Measurements from ENCODE around the gene MYOD1.

DNA sequence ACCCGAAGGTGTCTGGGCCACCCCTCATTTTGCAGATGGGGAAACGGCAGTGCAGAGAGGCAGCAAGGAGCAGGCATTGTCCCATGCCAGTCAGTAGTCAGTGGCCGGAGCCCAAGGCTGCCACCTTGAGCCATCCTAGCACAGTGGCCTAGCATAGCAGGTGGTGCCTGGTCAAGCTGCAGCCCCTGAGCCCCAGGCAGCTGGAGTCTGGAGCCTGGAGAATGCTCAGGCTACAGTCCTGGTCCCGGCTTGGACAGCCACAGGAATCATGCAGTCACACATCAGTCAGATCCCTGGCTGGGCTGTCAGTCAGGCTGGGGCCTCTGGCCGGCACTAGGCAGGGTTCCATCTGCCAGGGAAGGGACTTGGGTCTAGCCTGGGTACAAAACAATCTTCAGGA is 33.8 kb downstream of the MYOD1 start:
- TF ChIP-seq, protein P1, sequence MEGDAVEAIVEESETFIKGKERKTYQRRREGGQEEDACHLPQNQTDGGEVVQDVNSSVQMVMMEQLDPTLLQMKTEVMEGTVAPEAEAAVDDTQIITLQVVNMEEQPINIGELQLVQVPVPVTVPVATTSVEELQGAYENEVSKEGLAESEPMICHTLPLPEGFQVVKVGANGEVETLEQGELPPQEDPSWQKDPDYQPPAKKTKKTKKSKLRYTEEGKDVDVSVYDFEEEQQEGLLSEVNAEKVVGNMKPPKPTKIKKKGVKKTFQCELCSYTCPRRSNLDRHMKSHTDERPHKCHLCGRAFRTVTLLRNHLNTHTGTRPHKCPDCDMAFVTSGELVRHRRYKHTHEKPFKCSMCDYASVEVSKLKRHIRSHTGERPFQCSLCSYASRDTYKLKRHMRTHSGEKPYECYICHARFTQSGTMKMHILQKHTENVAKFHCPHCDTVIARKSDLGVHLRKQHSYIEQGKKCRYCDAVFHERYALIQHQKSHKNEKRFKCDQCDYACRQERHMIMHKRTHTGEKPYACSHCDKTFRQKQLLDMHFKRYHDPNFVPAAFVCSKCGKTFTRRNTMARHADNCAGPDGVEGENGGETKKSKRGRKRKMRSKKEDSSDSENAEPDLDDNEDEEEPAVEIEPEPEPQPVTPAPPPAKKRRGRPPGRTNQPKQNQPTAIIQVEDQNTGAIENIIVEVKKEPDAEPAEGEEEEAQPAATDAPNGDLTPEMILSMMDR (conservative IDR thresholded peaks at IDR 0.05): no peak
- TF ChIP-seq ZFX (IDR thresholded peaks at IDR 0.05): no peak
